ENCODE results near the gene MGMT. TPM values are rescaled to one million over a fixed set of nuclear protein-coding genes. Genes with fewer than 3 reads are reported as not detected.

Gene MGMT
- polyA plus RNA-seq, 1 of the 3 experiments (the other 2 are of a cell fraction): 10.8 TPM

- Histone ChIP-seq H3K4me2 (no peak overlapping the region), H2AFZ (ENCODE audit: low read depth) (no peak overlapping the region), H3K79me2 (ENCODE audit: insufficient read depth) (no peaks in the 10 kb centered on the region), H3K36me3 (replicated peaks in 1 of 2; ENCODE audit: control insufficient read depth in 1 of 2, insufficient read depth in 2 of 2, low read length in 1 of 2) (no peaks in the 10 kb centered on the region), H3K27me3 (ENCODE audit: insufficient read depth) (no peaks in the 10 kb centered on the region), H3K4me3 (ENCODE audit: low read depth in 2 of 2, low read length in 1 of 2) (no peak overlapping the region), H3F3A (replicated peaks; ENCODE audit: insufficient read depth) (no peaks in the 10 kb centered on the region), H3K4me1 (ENCODE audit: control insufficient read depth in 1 of 2, insufficient read depth in 2 of 2, low read depth in 1 of 2, low read length in 1 of 2) (no peaks in the 10 kb centered on the region), H3K9me3 (peaks cover 5% of the 10 kb centered on the region; the same call in 1 of the 2 replicates), H4K20me1 (ENCODE audit: insufficient read depth) (no peaks in the 10 kb centered on the region), H3K27ac (ENCODE audit: low read depth in 2 of 2, low read length in 1 of 2) (no peak overlapping the region), H3K9me2 (no peaks in the 10 kb centered on the region), H3K9ac (no peak overlapping the region)
- CTCF ChIA-PET: no interaction called here
- TF ChIP-seq, protein P1, sequence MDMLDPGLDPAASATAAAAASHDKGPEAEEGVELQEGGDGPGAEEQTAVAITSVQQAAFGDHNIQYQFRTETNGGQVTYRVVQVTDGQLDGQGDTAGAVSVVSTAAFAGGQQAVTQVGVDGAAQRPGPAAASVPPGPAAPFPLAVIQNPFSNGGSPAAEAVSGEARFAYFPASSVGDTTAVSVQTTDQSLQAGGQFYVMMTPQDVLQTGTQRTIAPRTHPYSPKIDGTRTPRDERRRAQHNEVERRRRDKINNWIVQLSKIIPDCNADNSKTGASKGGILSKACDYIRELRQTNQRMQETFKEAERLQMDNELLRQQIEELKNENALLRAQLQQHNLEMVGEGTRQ (IDR thresholded peaks at IDR 0.05; ENCODE audit: borderline replicate concordance, low read depth, low read length): no peak
- TF ChIP-seq SIN3A (IDR thresholded peaks at IDR 0.05; ENCODE audit: borderline replicate concordance, low read depth, low read length) (no peak), RAD21 (IDR thresholded peaks at IDR 0.05; ENCODE audit: low read length) (no peak), FOSL2 (IDR thresholded peaks at IDR 0.05; ENCODE audit: borderline replicate concordance, low read depth) (no peak), RCOR1 (IDR thresholded peaks at IDR 0.05; ENCODE audit: low read length) (no peak)
- TF ChIP-seq, protein P2, sequence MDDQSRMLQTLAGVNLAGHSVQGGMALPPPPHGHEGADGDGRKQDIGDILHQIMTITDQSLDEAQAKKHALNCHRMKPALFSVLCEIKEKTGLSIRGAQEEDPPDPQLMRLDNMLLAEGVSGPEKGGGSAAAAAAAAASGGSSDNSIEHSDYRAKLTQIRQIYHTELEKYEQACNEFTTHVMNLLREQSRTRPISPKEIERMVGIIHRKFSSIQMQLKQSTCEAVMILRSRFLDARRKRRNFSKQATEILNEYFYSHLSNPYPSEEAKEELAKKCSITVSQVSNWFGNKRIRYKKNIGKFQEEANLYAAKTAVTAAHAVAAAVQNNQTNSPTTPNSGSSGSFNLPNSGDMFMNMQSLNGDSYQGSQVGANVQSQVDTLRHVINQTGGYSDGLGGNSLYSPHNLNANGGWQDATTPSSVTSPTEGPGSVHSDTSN (IDR thresholded peaks at IDR 0.05): no peak
- POLR2A ChIA-PET: no interaction called here
- DNase-seq: no peak
- WGBS (ENCODE audit: low lambda C conversion rate): 90% methylated on average over 2 of the region's 8 CpGs
Observed at GRCh38 chr10:129643266-129643665, 176.2 kb downstream of the MGMT start.

GRCh38 chr10:129645487-129645886, 178.4 kb downstream of the MGMT start:
- no peak overlapping the region for H3K4me2 ChIP-seq
- H3F3A ChIP-seq (replicated peaks; ENCODE audit: insufficient read depth): no peaks in the 10 kb centered on the region
- no peaks in the 10 kb centered on the region for H4K20me1 ChIP-seq (ENCODE audit: insufficient read depth)
- no peaks in the 10 kb centered on the region for H3K79me2 ChIP-seq (ENCODE audit: insufficient read depth)
- H3K4me1 ChIP-seq (ENCODE audit: control insufficient read depth in 1 of 2, insufficient read depth in 2 of 2, low read depth in 1 of 2, low read length in 1 of 2): no peaks in the 10 kb centered on the region
- TF ChIP-seq REST (IDR thresholded peaks at IDR 0.05; ENCODE audit: low read depth, low read length) (no peak), IRF3 (IDR thresholded peaks at IDR 0.05; ENCODE audit: low read depth, low read length) (no peak), EP300 (IDR thresholded peaks at IDR 0.05; ENCODE audit: borderline replicate concordance in 1 of 2, low read depth in 1 of 2, low read length in 1 of 2) (no peak), SIN3A (IDR thresholded peaks at IDR 0.05; ENCODE audit: borderline replicate concordance, low read depth, low read length) (no peak), MEF2A (IDR thresholded peaks at IDR 0.05; ENCODE audit: borderline replicate concordance, low read depth) (no peak), GABPA (IDR thresholded peaks at IDR 0.05; ENCODE audit: low read depth) (no peak), GATA2 (CRISPR knock-in tag; IDR thresholded peaks at IDR 0.05) (no peak), FOXM1 (IDR thresholded peaks at IDR 0.05; ENCODE audit: low read depth) (no peak), JUND (IDR thresholded peaks at IDR 0.05) (no peak), TCF12 (IDR thresholded peaks at IDR 0.05) (no peak), FOSL2 (IDR thresholded peaks at IDR 0.05; ENCODE audit: borderline replicate concordance, low read depth) (no peak), RFX5 (IDR thresholded peaks at IDR 0.05; ENCODE audit: low read length) (no peak), RCOR1 (IDR thresholded peaks at IDR 0.05; ENCODE audit: low read length) (no peak), USF1 (IDR thresholded peaks at IDR 0.05; ENCODE audit: borderline replicate concordance, low read depth) (no peak), YY1 (IDR thresholded peaks at IDR 0.05; ENCODE audit: low read depth) (no peak), EZH2phosphoT487 (IDR thresholded peaks at IDR 0.05; ENCODE audit: borderline replicate concordance, low read depth) (no peak), ELF1 (IDR thresholded peaks at IDR 0.05) (no peak)
- TF ChIP-seq, protein P2 (IDR thresholded peaks at IDR 0.05): no peak
- H3K9me3 ChIP-seq: no peaks in the 10 kb centered on the region
- no peaks in the 10 kb centered on the region for H3K27me3 ChIP-seq (ENCODE audit: insufficient read depth)
- no peak overlapping the region for H3K27ac ChIP-seq (ENCODE audit: low read depth in 2 of 2, low read length in 1 of 2)
- H3K36me3 ChIP-seq (replicated peaks in 1 of 2; ENCODE audit: control insufficient read depth in 1 of 2, insufficient read depth in 2 of 2, low read length in 1 of 2): no peaks in the 10 kb centered on the region
- POLR2A ChIA-PET: no interaction called here
- H3K4me3 ChIP-seq (ENCODE audit: low read depth in 2 of 2, low read length in 1 of 2): no peak overlapping the region
- no peak overlapping the region for H2AFZ ChIP-seq (ENCODE audit: low read depth)
- H3K9ac ChIP-seq: no peak overlapping the region
- WGBS (ENCODE audit: low lambda C conversion rate): 86% methylated on average over 10 of the region's 11 CpGs
- no peak for DNase-seq
- H3K9me2 ChIP-seq: no peaks in the 10 kb centered on the region
- CTCF ChIA-PET: no interaction called here

All from SK-N-SH (cell line).